Activated CD8-positive, alpha-beta memory T cell treated with anti-CD3 and anti-CD28 coated beads, Interleukin-2, amount 50 U/mL, for 1 hour (primary cell): ENCODE data around the gene FAHD2A.
"Not testable (repeated sequence)": the region's sequence is repeated elsewhere in the genome, so short reads cannot be mapped to it uniquely, and the experiment has no call there.

Source experiments
- DNase-seq: peaks from one replicate; pipeline ENCODE4 v3.0.0-alpha.2; 2020; ENCODE audit errors: extremely low read depth

Gene FAHD2A

GRCh38 chr2:95375532-95376150 is 26.9 kb upstream of the FAHD2A start:
- DNase-seq = no peak

- DNase-seq = no peak
Measured at GRCh38 chr2:95376311-95377215, 25.9 kb upstream of the FAHD2A start.

GRCh38 chr2:95377216-95378123 is 25.0 kb upstream of the FAHD2A start:
- no peak for DNase-seq

GRCh38 chr2:95378281-95378680 is 24.2 kb upstream of the FAHD2A start:
- DNase-seq = not testable (repeated sequence)

- no peak for DNase-seq
Measured at GRCh38 chr2:95379371-95379831, 23.1 kb upstream of the FAHD2A start.

- DNase-seq = no peak
Measured at GRCh38 chr2:95380280-95380679, 22.2 kb upstream of the FAHD2A start.

GRCh38 chr2:95380731-95381130 is 21.8 kb upstream of the FAHD2A start:
- no peak for DNase-seq

- DNase-seq = no peak
Measured at GRCh38 chr2:95381212-95382191, 21.0 kb upstream of the FAHD2A start.

GRCh38 chr2:95382192-95382591 is 20.3 kb upstream of the FAHD2A start:
- no peak for DNase-seq

- DNase-seq = no peak
Measured at GRCh38 chr2:95382686-95383634, 19.5 kb upstream of the FAHD2A start.

- DNase-seq = no peak
Measured at GRCh38 chr2:95383635-95384027, 18.9 kb upstream of the FAHD2A start.

- DNase-seq = no peak
Measured at GRCh38 chr2:95384854-95385569, 17.5 kb upstream of the FAHD2A start.

- DNase-seq = no peak
Measured at GRCh38 chr2:95385570-95385984, 16.9 kb upstream of the FAHD2A start.

- no peak for DNase-seq
Measured at GRCh38 chr2:95386031-95386430, 16.5 kb upstream of the FAHD2A start.

- DNase-seq = no peak
Measured at GRCh38 chr2:95387358-95387757, 15.2 kb upstream of the FAHD2A start.

GRCh38 chr2:95388091-95388692 is 14.3 kb upstream of the FAHD2A start:
- DNase-seq = no peak

GRCh38 chr2:95388856-95389244 is 13.7 kb upstream of the FAHD2A start:
- DNase-seq = no peak

- no peak for DNase-seq
Measured at GRCh38 chr2:95389245-95390119, 13.0 kb upstream of the FAHD2A start.
